ENCODE data around the gene HSD17B2.

The HSD17B2 gene

DNA sequence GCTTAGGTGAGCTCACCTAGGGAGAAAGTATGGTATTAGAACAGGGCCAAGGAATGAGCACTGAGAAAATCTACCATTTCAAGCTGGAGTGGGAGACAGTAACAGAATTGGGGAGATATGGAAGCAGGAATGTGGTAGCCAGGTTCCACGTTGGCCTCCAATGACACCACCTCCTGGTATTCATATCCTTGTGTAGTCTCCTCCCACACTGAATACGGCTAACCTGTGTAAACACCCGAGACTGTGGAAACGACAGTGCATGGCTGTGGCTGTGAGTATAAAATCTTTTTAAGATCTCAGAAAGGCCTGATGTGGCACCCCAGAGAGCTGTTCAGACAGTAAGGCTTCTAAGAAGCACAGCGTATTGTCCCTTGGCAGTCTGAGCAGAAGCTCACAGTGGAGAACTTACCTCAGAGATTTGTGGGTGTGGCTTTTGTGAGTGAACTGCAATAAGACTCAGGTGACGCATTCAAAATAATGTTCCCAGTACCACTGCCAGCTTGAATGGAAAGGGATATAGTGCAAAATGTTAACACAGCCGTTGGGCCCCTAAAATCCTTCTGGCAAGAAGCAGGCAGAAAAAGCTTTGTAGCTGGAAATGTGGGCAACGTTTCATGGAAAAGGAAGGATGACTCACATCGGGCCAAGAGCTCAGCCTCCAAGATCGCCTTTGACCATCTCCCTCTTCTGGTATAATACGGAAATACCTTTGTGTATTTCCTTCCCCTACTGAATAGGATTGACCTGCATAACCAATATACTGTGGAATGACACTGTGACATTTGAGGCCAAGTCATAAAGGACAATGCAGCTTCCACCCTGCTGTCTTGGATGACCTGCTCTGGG is 38.2 kb upstream of the HSD17B2 start:
- no peak overlapping the region for H3K4me3 ChIP-seq
- TF ChIP-seq, protein P1, sequence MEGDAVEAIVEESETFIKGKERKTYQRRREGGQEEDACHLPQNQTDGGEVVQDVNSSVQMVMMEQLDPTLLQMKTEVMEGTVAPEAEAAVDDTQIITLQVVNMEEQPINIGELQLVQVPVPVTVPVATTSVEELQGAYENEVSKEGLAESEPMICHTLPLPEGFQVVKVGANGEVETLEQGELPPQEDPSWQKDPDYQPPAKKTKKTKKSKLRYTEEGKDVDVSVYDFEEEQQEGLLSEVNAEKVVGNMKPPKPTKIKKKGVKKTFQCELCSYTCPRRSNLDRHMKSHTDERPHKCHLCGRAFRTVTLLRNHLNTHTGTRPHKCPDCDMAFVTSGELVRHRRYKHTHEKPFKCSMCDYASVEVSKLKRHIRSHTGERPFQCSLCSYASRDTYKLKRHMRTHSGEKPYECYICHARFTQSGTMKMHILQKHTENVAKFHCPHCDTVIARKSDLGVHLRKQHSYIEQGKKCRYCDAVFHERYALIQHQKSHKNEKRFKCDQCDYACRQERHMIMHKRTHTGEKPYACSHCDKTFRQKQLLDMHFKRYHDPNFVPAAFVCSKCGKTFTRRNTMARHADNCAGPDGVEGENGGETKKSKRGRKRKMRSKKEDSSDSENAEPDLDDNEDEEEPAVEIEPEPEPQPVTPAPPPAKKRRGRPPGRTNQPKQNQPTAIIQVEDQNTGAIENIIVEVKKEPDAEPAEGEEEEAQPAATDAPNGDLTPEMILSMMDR (IDR thresholded peaks at IDR 0.05): no peak
- peak overlapping the region in 1 of 2 donors; percentile 27 for H3K27ac ChIP-seq
- DNase-seq (ENCODE audit: low spot score): no peak

DNA sequence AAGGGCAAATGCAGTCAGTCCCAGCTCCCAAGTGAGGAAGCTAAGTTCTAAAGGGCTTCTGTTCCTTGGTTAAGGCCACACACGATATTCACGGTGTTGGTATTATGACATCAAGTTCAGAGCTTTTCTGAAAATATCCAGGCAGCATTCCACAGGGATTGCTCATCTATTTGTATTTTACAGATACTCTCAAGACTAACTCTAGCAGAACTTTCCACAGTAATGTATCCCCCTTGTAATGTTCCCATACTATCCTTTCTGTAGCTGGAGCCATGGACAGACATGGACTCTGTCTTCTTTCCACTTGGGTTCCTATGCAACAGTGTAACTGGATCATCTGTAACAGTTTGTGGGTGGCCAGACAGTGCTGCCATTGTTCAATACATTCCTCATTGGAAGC is 37.3 kb upstream of the HSD17B2 start:
- no peak overlapping the region for H3K4me3 ChIP-seq
- peak overlapping the region in 1 of 2 donors; percentile 27 for H3K27ac ChIP-seq
- TF ChIP-seq, protein P1 (IDR thresholded peaks at IDR 0.05): no peak
- no peak for DNase-seq (ENCODE audit: low spot score)

DNA sequence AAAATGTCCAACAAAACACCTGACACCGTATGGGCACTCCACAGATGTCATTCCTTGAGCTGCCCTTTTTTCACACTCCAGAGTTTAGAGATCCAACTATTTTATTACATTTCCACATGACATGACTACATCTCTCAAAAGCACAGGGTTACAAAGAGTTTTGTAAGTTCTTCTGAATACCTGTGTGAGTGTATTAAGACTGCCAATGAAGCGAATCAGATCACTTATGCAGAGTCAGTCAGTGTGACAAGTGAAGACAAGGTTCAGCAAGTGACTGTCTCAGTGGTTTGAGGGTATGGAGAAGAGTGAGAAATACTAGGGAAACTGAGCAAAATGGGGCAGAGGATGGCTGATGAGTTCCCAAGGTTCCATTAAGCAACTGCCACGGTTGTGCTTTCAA is 32.2 kb upstream of the HSD17B2 start:
- no peak for DNase-seq (ENCODE audit: low spot score)
- Histone ChIP-seq H3K4me3 (no peak overlapping the region), H3K27ac (no peak overlapping the region)
- TF ChIP-seq, protein P1 (IDR thresholded peaks at IDR 0.05): no peak

DNA sequence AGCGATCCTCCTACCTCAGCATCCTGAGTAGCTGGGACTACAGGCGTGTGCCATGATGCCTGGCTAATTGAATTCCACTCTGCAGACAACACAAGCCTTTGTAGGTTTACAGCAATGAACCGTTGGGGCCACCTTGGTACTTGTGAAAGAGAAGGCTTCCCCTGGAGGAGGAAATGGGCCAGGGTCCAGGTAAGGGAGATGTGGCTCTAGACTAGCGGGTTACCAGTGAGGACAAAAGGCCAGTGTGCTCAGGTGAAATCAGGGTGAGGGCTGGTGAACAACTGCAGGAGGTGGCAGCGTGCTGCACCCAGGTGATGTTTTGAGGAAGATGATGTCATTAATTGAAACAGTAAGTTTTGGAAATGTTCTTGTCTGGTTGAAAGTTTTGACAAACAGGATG is 30.5 kb upstream of the HSD17B2 start:
- no peak overlapping the region for H3K4me3 ChIP-seq
- H3K27ac ChIP-seq: no peak overlapping the region
- no peak for DNase-seq (ENCODE audit: low spot score)
- TF ChIP-seq, protein P1 (IDR thresholded peaks at IDR 0.05): no peak

DNA sequence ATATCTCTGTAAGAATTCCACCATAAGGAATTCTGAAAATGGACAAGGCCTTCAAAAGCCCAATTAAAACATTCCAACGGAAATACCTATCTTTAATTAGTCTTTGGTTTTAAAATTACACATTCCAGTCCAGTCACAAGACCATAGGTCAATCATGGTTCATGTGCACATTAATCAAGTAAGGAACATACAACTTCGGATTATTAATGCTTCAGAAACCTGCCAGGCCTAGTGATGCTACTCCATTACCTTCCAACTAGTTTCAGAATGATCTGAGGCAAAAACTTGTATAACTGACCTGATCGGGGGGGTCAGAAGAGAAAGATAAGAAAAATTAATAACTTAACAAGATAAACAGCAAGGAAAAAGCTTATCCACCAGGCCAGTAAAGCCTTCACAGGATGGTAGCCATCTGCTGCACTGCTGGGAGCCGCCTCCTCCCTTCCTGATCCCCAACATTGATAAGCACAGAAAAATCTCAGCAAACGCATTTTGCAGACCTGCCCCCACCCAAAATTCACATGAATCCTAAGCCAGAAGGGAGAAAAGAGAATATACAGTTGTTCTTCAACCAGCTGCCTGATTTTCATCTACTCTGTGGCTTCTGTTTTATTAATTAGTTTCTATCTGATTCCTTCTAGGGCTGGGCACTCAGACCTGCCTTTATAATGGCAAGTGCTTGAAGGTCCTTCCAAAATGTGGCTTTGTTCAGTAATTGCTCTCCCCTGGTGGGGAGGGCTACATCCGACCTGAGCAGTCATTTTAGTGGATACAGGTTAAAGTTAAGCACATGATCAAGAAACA is 29.8 kb upstream of the HSD17B2 start:
- TF ChIP-seq, protein P1 (IDR thresholded peaks at IDR 0.05): no peak
- Histone ChIP-seq H3K27ac (no peak overlapping the region), H3K4me3 (no peak overlapping the region)
- DNase-seq (ENCODE audit: low spot score): no peak

DNA sequence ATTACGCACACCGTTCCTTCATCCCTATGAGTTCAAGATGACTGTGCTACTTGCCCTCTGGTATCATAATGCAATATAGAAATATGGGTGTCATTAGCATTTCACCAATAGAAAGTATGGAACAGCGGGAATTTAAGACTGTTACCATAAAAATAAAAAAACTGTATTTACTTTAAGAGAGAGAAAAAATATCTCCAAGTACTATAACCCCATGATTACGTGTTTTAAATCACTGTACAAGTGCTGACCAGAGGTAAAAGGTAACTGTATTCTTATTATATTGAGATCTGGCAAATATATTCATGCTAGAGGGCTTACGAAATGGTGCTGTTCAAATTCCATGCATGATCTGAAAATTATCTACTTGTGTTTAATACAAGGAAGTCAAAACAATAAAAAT is 29.0 kb upstream of the HSD17B2 start:
- no peak overlapping the region for H3K27ac ChIP-seq
- TF ChIP-seq, protein P1 (IDR thresholded peaks at IDR 0.05): no peak
- H3K4me3 ChIP-seq: no peak overlapping the region
- DNase-seq (ENCODE audit: low spot score): no peak
